Left lung (tissue), 10 donors: ENCODE data around the gene UBE2I. TPM values are rescaled to one million over a fixed set of nuclear protein-coding genes. Genes with fewer than 3 reads are reported as not detected.

Source experiments
- ATAC-seq: fragments of 200-7000 bp; cut with Tn5 transposase; one replicate; pipeline ENCODE4 v1.9.1; 2020; ENCODE audit warnings: moderate library complexity
- DNase-seq, 4 donors: peaks; one replicate each; pipeline ENCODE4 v3.0.0-alpha.2; 2013 to 2020
- H3K27ac ChIP-seq, 2 donors: fragments of 200-600 bp; sonication (generic) in 1 of 2; one replicate each; pipeline versions ENCODE4 v1.5.0 to v1.8.0; 2020 to 2021
- H3K27me3 ChIP-seq, 2 donors: fragments of 200-600 bp; sonication (generic) in 1 of 2; one replicate each; pipeline versions ENCODE4 v1.5.0 to v1.8.0; 2020 to 2021
- H3K36me3 ChIP-seq, 2 donors: fragments of 200-600 bp; sonication (generic) in 1 of 2; one replicate each; pipeline versions ENCODE4 v1.5.0 to v1.8.0; 2020 to 2021
- H3K4me1 ChIP-seq, 2 donors: fragments of 200-600 bp; one replicate each; pipeline ENCODE4 v1.8.0; 2021
- H3K4me3 ChIP-seq, 2 donors: fragments of 200-600 bp; sonication (generic) in 1 of 2; one replicate each; pipeline versions ENCODE4 v1.5.0 to v1.8.0; 2020 to 2021; ENCODE audit warnings: mild to moderate bottlenecking in 1 of 2
- H3K9me3 ChIP-seq, 2 donors: fragments of 200-600 bp; sonication (generic) in 1 of 2; one replicate each; pipeline versions ENCODE4 v1.5.0 to v1.8.0; 2020 to 2021
- intact Hi-C, 2 donors: fragments of 100-400 bp; cut with DNase I; formaldehyde crosslinking; loops; one replicate each; pipeline versions ENCODE4 v1.11.2 to v1.14.2; 2022
- polyA plus RNA-seq, 6 donors: library from polyadenylated mRNA; unstranded; fragments of 120-200 nt; gene quantifications; one replicate each; pipeline ENCODE4 v1.2.1, GENCODE V29; 2013; ENCODE audit not compliant: insufficient read length in 6 of 6
- total RNA-seq, 2 donors: library from RNA; stranded (reverse); fragmentation: NEBNext Ultra II Directional; extraction: Animal tissue kit (Norgen Biotek cat#: 25700); gene quantifications; one replicate each; pipeline ENCODE4 v1.2.1, GENCODE V29; 2021
- TF ChIP-seq, protein P1 (sequence below), 2 donors: fragments of 200-600 bp; sonication (generic) in 1 of 2; IDR thresholded peaks; one replicate each; pipeline versions ENCODE4 v1.5.0 to v1.8.0; 2021; ENCODE audit warnings: antibody characterized with exemption in 2 of 2
- donor health status: DM: no; HTN: yes; CAD: no.
- donor health status: DM: no; HTN: no; CAD: no.

Gene UBE2I
- total and polyA plus RNA-seq, 8 donors = 89.0 to 188 (median 142) TPM

DNA sequence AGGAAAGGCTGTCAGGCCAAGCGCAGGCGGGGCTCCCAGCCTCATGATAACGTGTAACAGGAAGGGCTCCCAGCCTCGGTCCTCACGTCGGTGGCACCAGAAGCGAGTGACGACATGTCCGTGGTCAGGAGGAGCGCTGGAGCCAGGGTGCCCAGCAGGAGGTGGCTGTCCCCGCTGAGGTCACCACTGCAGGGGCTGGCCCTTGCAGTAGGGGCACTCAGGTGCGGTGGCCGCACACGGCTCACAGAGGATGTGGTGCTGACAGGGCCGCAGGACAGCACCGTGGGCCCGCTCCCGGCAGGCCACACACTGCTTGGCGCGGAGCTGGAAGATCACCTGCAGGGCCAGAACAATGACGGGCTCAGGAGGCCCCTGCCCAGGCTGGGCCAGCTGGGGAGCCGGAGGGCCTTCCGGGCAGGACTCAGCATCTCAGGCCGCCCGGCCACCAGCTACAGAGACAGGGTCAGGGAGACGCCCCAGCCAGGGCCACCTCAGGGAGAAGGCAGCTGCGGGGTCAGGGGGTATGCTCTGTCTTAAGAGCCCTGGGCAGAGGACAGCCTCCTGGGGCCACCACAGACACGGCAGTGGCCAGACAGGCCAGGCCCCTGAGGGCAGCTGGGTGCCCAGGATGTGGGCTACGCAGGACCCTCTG is 56.8 kb downstream of the UBE2I start:
- TF ChIP-seq, protein P1, sequence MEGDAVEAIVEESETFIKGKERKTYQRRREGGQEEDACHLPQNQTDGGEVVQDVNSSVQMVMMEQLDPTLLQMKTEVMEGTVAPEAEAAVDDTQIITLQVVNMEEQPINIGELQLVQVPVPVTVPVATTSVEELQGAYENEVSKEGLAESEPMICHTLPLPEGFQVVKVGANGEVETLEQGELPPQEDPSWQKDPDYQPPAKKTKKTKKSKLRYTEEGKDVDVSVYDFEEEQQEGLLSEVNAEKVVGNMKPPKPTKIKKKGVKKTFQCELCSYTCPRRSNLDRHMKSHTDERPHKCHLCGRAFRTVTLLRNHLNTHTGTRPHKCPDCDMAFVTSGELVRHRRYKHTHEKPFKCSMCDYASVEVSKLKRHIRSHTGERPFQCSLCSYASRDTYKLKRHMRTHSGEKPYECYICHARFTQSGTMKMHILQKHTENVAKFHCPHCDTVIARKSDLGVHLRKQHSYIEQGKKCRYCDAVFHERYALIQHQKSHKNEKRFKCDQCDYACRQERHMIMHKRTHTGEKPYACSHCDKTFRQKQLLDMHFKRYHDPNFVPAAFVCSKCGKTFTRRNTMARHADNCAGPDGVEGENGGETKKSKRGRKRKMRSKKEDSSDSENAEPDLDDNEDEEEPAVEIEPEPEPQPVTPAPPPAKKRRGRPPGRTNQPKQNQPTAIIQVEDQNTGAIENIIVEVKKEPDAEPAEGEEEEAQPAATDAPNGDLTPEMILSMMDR (IDR thresholded peaks at IDR 0.05) = no peak
- intact Hi-C loops = no loop called here
- no peaks in the 10 kb centered on the region for H3K9me3 ChIP-seq
- no peaks in the 10 kb centered on the region for H3K4me1 ChIP-seq
- DNase-seq = peak in 1 of 4 donors; percentile 78
- no peak overlapping the region for H3K27ac ChIP-seq
- peaks cover 0 to 90% of the 10 kb centered on the region in 2 donors for H3K36me3 ChIP-seq
- no peaks in the 10 kb centered on the region for H3K27me3 ChIP-seq
- ATAC-seq = no peak
- H3K4me3 ChIP-seq = no peak overlapping the region

DNA sequence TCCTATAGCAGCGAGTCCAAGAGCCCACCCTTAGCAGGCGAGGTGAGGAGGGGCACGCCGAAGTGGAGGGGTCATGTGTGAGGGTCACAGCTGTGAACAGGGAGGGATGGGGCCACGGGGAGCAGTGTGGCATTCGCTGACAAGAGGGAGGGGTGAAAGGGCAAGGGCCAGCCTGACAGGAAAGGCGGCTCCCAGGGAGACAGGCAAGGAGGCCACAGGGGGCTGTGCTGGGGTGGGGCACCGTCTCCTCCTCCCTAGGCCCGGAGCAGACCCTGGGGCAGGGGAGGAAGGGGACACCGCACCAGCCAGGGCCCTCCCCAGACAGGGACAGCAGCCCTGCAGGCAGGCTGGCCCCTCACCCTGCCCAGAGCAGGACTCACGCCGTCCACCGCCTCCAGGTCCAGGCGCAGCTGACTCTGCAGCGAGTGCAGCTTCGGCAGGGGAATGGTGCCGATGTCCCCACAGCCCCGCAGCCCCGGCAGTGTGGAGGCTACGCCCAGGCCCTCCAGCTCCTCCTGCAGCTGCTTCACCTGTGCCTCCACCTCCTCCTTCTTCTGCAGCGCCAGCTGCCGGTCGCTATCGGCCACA is 57.4 kb downstream of the UBE2I start:
- ATAC-seq (no peak), DNase-seq (peak in 1 of 4 donors; percentile 69)
- no peak overlapping the region for H3K4me3 ChIP-seq
- TF ChIP-seq, protein P1 (IDR thresholded peaks at IDR 0.05) = no peak
- no peak overlapping the region for H3K27ac ChIP-seq
- no peaks in the 10 kb centered on the region for H3K9me3 ChIP-seq
- H3K4me1 ChIP-seq = no peaks in the 10 kb centered on the region
- intact Hi-C loops = no loop called here
- H3K36me3 ChIP-seq = peaks cover 0 to 89% of the 10 kb centered on the region in 2 donors
- H3K27me3 ChIP-seq = no peaks in the 10 kb centered on the region

DNA sequence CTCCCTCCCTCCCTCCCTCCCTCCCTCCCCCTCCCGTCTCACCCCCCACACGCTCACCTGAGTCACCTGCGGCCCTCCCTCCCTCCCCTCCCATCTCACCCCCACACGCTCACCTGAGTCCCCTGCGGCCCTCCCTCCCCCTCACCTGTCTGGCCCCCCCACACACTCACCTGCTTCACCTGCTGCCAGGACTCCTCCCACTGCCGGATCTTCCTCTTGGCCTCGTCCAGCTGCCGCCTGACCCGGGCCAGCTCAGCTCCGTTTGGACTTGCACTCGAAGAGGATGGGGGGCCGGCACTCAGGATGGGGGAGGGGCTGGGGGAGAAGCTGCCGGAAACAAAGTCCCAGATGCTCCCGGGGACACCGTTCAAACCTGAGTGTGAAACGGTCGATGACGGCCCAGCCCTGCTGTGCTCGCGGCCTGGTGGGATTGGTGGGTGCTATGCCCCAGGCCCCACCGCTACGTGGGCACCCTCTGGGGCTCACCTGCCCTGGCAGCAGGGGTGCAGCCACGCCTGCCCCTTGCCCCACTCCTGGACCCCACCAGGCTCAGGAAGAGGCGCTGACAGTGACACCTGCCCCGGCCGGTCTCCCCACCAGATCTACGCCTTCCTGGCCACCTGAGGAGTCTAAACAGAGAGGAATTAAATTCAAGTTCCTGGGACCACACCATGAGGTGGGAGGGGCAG is 58.2 kb downstream of the UBE2I start:
- Histone ChIP-seq H3K9me3 (no peaks in the 10 kb centered on the region), H3K4me3 (no peak overlapping the region), H3K36me3 (peaks cover 0 to 86% of the 10 kb centered on the region in 2 donors), H3K27ac (no peak overlapping the region), H3K27me3 (no peaks in the 10 kb centered on the region), H3K4me1 (no peaks in the 10 kb centered on the region)
- DNase-seq (peak in 1 of 4 donors; percentile 56), ATAC-seq (no peak)
- TF ChIP-seq, protein P1 (IDR thresholded peaks at IDR 0.05) = no peak
- intact Hi-C loops = no loop called here

DNA sequence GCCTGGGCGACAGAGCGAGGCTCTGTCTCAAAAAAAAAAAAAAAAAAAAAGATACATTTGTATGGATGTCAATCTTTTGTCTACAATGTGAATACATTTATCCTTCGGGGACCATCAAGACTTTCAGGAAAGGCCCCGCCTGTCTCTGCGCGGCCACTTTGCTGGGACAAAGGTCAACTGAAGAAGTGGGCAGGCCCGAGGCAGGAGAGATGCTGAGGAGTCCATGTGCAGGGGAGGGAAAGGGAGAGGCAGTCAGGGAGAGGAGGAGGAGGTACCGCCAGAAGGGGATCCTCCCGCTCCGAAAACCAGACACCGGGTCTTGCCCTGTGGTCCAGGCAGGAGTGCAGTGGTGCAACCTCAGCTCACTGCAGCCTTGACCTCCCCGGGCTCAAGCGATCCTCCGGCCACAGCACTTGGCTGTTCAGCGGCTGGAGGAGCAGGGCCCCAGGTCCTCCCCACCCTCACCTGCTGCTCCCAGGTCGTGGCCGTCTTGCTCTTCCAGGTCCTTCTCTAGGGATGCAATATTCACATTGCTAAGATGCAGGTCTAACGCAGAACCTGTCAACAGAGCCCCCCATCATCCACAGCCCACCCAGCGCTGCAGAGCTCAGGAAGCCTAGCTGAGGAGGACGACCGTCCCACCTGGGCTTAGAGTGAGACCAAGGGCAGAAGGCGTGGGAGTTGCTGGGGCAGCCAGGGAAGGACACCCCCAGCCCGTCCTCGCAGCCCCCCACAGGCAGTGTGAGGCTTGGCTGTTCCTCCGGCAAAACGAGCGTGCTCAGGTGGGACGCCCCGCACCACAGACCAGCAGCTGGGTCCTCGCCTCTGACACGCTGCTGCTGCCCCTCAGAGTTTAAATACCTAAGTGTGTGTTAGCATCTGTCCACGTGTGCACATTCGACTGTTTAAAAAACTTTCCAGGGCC is 61.9 kb downstream of the UBE2I start:
- peaks cover 0 to 65% of the 10 kb centered on the region in 2 donors for H3K36me3 ChIP-seq
- no peak for DNase-seq
- ATAC-seq = no peak

More for the DNA sequence above, 61.9 kb downstream of the UBE2I start:
- Histone ChIP-seq H3K4me1 (no peaks in the 10 kb centered on the region), H3K27me3 (no peaks in the 10 kb centered on the region), H3K9me3 (no peaks in the 10 kb centered on the region), H3K4me3 (no peak overlapping the region), H3K27ac (no peak overlapping the region)
- TF ChIP-seq, protein P1 (IDR thresholded peaks at IDR 0.05) = no peak
- intact Hi-C loops = no loop called here
